ENCODE measurements around the gene CGB3. TPM values are rescaled to one million over a fixed set of nuclear protein-coding genes. Genes with fewer than 3 reads are reported as not detected.
"Not testable (repeated sequence)": the region's sequence is repeated elsewhere in the genome, so short reads cannot be mapped to it uniquely, and the experiment has no call there.

The CGB3 gene
- total RNA-seq, 1 experiment from 2014 or later: not detected

DNA sequence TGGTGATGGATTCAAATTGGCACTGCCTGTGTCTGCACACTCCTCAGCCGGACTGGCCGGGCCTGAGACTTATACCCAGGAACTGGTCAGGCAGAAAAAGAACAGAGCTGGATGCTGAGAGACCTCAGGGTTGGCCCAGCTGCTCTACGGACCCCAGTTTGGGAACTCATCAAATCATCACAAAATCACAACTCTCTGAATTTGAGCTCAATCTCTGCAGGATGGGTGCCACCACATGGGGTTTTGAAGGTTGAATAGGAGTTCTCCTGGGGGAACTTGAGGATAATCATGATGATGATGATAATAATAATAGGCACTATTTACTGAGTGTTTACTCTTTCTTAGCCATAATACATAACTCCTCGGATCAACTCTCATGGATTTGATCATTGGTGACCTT, 18.5 kb upstream of the CGB3 start:
- not testable (repeated sequence) for DNase-seq (ENCODE audit: low spot score)

DNA sequence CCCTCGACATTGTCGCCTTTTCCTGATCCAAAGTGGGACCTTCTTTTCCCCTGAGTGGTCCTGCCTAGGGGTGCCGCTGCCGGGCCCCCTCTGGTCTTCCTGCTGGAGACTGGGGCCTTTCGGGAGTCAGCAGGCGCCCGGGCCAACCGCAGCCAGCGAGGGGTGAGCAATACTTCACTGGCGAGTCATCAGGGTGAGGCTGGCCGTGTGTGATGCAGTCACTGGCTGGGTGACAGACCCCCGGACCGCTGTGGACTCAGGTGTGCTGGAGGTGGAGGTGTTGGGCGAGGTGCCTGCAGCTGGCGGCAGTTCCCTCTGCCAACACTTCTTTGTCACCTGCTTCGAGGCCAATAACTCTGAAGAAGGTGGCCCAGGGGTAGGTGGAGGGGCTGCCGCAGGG, 18.0 kb upstream of the CGB3 start:
- DNase-seq (ENCODE audit: low spot score): no peak

DNA sequence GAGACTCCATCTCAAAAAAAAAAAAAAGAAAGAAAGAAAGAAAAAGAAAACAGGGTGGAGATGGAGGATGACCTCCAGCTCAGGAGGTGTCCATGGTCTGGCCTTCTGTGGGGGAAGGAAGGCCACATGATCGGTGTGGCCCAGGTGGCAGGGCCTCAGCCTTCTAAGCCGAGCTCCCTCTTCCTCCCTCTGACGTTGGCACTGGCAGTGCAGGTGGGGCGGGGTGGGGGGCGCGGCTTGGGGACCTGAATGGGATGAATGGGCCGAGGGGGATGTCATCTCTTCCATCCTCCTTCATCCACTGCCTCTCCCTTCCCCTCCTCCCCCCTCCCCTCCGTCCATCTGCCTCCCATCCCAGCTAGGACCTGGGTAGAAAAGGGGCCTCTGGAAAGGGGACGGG, 15.6 kb upstream of the CGB3 start:
- not testable (repeated sequence) for DNase-seq (ENCODE audit: low spot score)

DNA sequence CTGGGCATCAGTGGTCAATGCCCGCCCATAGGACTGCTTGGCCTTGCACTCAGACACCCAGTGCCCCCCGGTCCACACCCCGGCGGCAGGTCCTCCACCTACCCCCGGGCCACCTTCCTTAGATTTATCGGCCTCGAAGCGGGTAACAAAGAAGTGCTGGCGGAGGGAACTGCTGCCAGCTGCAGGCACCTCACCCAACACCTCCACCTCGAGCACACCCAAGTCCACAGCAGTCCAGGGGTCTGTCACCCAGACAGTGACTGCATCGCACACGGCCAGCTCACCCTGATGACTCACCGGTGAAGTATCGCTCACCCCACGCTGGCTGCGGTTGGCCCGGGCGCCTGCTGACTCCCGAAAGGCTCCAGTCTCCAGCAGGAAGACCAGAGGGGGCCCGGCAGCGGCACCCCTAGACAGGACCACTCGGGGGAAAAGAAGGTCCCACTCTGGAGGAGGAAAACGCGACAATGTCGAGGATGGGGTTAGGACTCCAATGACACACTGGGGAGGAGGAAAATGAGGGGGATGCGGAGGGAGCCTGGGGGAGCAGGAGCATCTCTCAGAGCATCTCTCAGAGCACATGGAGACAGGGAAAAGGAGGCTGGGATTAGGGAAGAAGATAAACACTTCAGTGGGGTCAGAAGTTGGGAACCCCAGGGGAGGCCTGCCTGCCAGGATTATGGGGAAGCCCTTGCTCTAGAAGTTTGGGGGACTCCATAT, 14.6 kb upstream of the CGB3 start:
- DNase-seq (ENCODE audit: low spot score): not testable (repeated sequence)

- not testable (repeated sequence) for DNase-seq (ENCODE audit: low spot score)
These were observed 14.0 kb upstream of the CGB3 start for GRCh38 chr19:49038111-49038510.

- DNase-seq (ENCODE audit: low spot score): not testable (repeated sequence)
These were observed 12.7 kb upstream of the CGB3 start, which contains the start of gene CGB1 for GRCh38 chr19:49036815-49037214. Gene CGB1 (minus strand): TSS chr19:49036895. CDS start chr19:49036711, 184 bp downstream.

GRCh38 chr19:49031642-49032301, 7.6 kb upstream of the CGB3 start, which contains the start of gene CGB2:
Gene CGB2 (plus strand): TSS chr19:49031890. CDS start chr19:49032096, 206 bp downstream.
- not testable (repeated sequence) for DNase-seq (ENCODE audit: low spot score)

GRCh38 chr19:49030323-49030722, 6.2 kb upstream of the CGB3 start:
- DNase-seq (ENCODE audit: low spot score): not testable (repeated sequence)

- DNase-seq (ENCODE audit: low spot score): not testable (repeated sequence)
These were observed 5.6 kb upstream of the CGB3 start for GRCh38 chr19:49029749-49030148.

DNA sequence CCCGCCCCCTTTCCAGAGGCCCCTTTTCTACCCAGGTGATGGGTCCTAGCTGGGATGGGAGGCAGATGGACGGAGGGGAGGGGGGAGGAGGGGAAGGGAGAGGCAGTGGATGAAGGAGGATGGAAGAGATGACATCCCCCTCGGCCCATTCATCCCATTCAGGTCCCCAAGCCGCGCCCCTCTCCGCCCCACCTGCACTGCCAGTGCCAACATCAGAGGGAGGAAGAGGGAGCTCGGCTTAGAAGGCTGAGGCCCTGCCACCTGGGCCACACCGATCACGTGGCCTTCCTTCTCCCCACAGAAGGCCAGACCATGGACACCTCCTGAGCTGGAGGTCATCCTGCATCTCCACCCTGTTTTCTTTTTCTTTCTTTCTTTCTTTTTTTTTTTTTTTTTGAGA, 4.6 kb upstream of the CGB3 start:
- not testable (repeated sequence) for DNase-seq (ENCODE audit: low spot score)

GRCh38 chr19:49025599-49025998, 1.5 kb upstream of the CGB3 start:
- not testable (repeated sequence) for DNase-seq (ENCODE audit: low spot score)

GRCh38 chr19:49025088-49025487, 955 bp upstream of the CGB3 start:
- not testable (repeated sequence) for DNase-seq (ENCODE audit: low spot score)

DNA sequence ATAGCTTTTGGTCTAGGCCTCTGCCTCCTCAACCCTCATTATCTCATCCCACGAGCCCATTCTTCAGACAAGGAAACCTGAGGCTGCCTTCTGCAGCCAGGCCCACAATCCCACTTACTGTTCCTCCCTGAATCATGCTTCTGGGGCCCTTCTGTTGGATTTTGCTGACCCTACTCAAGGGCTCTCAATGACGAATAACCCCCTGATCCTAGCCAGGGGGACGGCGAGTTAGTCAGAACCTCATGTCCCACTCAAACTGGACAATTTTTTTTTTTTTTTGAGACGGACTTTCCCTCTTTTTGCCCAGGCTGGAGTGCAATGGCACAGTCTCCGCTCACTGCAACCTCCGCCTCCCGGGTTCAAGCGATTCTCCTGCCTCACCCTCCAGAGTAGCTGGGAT, 2.0 kb downstream of the CGB3 start:
- DNase-seq (ENCODE audit: low spot score): no peak

- peak; percentile 24 for DNase-seq (ENCODE audit: low spot score)
These were observed 2.9 kb downstream of the CGB3 start for GRCh38 chr19:49020931-49021895.

DNA sequence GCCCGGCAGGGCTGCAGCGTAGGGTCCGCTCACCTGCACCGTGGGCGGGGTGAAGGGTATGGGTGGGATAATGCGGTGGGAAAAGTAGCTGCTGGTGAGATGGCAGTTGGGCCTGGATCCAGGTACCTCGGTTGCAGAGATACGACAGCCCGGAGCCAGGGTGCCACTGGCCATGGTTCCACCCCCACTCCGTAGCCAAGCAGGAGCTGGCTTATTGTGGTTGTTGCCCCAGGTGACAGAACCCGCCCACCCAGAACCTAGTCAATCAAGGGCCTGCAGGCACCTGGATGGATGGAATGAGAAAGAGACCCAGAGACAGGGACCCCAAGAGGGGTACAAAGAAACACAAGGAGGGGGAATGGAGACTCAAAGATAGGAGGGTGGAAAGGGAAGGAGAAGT, 3.8 kb downstream of the CGB3 start:
- no peak for DNase-seq (ENCODE audit: low spot score)

DNA sequence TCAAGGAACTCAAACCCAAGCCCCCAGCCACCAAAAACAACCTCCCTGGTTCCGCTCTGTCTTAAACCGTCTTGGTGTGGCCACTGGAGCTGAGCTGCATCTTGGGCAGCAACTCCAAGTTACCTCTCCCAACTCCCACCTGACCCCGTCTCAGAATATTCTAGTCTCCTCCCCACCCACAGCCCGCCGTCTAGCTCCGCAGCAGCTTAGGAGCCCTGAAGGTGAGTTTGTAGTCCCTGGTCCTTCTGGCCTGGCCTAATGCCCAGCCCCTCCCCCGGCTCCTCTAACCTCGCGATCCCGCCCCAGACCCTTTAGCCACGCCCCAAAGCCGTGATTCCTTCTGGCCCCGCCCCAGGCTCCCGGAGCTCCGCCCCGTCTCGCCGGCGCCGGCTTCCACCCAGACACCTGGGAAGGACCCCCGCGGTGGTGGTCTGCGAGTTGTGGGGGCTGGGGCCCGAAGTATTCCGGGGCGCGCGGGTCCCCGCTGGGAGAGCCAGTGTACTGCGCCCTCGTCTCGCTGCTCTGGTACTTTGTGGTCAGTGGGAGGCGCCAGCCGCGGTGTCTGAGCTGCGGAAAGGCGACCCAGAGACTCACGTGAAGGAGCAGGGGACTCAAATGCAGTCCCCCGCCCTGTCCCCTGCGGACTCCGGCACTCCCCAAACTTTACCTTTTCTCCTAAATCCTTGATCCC, 4.7 kb downstream of the CGB3 start:
- DNase-seq (ENCODE audit: low spot score): peak; percentile 87

DNA sequence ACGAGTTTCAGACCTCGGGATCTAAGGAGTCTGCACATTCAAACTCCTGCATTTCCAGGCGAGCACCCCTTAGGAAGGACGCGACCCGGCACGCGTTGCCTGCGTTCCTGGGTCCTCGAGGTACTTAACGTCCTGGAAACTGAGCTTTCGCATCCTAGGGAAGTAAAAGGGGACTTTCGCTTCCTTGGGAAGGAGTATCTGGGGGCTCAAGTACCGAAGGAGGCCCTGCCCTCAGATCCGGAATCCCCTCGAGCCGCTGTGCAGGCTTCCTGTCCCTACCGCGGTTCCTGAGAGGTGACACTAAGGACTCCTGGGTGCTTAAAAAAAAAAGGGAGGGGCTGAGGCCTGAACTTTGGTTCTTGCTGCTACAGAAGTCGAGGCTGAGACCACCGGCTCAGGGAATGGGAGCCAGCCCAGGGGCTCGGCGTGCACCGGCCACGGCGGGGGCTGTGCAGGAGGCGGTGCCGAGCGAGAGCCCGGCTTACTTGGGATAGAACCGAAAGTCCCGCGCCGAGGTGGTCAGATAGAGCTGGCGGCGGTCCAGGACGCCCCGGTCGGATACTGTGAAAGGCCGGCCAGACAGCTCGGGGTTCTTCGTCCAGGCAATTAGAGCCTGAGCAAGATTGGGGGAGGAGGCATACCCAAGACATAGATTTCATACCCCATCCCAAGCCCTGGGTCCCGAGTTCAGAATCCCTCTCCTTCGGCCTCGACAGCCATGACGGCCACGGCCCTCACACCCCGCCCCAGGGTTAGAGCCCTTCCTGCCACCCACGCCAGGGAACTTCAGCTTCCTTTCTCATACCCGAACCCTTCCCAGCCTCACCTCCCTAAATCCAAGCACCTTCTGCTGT, 5.5 kb downstream of the CGB3 start:
- DNase-seq (ENCODE audit: low spot score): peak; percentile 34

DNA sequence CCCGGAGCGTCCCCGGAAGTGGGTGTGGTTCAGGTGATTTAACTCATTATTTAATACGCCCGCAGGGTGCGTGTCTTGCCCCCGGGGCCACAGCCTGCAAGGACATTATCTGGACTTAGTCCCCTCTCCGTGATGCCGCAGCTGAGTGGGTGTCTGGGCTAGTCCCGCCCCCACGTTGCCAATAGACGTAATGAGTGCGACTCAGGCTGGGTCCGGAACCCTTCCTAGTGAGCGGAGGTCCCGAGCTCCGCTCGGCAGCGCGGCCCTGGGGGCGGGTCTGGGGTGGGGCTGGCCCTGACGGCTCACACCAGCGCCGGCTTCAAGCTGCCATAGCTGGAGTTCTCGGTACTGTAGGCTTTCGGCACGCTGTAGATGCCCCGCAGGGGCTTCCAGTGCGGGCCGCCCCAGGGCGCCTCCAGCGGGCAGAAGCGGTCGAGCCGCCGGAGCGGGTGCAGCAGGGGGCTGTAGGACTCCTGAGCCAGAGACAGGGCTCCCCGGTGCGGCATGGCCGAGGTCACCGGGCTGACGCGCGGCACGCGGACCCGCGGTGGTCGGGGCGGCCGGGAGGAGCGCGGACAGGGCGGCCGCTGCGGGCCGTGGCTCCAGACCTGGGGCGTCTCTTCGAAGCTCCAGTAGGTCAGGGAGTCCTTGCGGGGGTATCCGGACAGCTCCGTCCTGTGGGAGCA, 6.3 kb downstream of the CGB3 start:
- DNase-seq (ENCODE audit: low spot score): peak; percentile 71

DNA sequence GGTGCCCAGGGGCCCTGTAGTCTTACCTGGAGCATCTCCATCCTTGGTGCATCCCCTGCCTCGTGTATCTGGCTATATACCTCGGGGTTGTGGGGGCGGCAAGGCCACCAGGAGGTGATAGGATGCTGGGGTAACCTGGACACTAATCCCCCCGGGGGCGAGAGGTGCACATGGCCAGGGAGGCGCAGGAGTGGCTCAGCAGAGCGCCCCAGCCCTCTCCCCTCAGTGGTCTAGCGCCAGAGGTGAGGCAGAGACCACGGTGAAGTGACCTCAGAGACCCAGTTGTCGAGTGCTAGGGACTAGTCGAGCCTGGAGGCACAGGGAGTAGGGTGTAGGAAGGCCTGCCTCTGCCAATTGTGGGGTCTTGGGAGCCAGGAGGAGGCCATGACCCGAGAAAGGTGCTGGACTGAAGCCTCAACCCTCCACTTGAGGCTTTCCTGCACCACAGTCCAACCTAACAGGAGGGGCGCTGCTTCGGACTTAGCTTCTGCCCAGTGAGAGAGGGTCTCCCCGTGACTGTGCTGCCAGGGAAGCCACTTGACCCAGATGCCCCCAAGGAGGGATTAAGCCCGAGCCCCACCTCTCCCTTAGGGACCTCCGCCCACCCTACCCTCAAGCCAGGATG, 7.0 kb downstream of the CGB3 start, which contains the start of gene LHB:
Gene LHB (minus strand): TSS at position 51 of the 625 bp plus-strand sequence. CDS start 10 bp downstream, at position 41.
- peak; percentile 35 for DNase-seq (ENCODE audit: low spot score)
